Measurements from ENCODE around the gene PTPRE. TPM values are rescaled to one million over a fixed set of nuclear protein-coding genes. Genes with fewer than 3 reads are reported as not detected.

PTPRE gene
- polyA plus RNA-seq, 1 donor from 2014 or later, result 4.1 TPM

GRCh38 chr10:128011059-128011979 is 104.4 kb downstream of the PTPRE start:
- no peak overlapping the region for H2AFZ ChIP-seq (ENCODE audit: low read depth, low read length)

GRCh38 chr10:128013626-128014025 is 106.7 kb downstream of the PTPRE start:
- Histone ChIP-seq H3K9me3 (ENCODE audit: low read length) (no peaks in the 10 kb centered on the region), H3K9ac (ENCODE audit: low read length) (no peak overlapping the region), H3K79me2 (replicated peaks; ENCODE audit: insufficient read depth, low read length) (no peaks in the 10 kb centered on the region), H3K9me2 (ENCODE audit: insufficient read depth, low read length) (no peaks in the 10 kb centered on the region), H3K4me2 (ENCODE audit: low read length) (no peak overlapping the region), H4K20me1 (ENCODE audit: insufficient read depth) (no peaks in the 10 kb centered on the region), H3F3A (ENCODE audit: insufficient read depth, low read length, poor library complexity, severe bottlenecking) (no peaks in the 10 kb centered on the region), H3K4me3 (ENCODE audit: low read length) (no peak overlapping the region), H3K36me3 (ENCODE audit: insufficient read depth, low read length) (no peaks in the 10 kb centered on the region), H3K27me3 (ENCODE audit: insufficient read depth, low read depth, low read length) (no peaks in the 10 kb centered on the region), H2AFZ (ENCODE audit: low read depth, low read length) (no peak overlapping the region), H3K27ac (ENCODE audit: low read length) (no peak overlapping the region)
- TF ChIP-seq, protein P1, sequence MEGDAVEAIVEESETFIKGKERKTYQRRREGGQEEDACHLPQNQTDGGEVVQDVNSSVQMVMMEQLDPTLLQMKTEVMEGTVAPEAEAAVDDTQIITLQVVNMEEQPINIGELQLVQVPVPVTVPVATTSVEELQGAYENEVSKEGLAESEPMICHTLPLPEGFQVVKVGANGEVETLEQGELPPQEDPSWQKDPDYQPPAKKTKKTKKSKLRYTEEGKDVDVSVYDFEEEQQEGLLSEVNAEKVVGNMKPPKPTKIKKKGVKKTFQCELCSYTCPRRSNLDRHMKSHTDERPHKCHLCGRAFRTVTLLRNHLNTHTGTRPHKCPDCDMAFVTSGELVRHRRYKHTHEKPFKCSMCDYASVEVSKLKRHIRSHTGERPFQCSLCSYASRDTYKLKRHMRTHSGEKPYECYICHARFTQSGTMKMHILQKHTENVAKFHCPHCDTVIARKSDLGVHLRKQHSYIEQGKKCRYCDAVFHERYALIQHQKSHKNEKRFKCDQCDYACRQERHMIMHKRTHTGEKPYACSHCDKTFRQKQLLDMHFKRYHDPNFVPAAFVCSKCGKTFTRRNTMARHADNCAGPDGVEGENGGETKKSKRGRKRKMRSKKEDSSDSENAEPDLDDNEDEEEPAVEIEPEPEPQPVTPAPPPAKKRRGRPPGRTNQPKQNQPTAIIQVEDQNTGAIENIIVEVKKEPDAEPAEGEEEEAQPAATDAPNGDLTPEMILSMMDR (IDR thresholded peaks at IDR 0.05; ENCODE audit: poor library complexity, severe bottlenecking), result no peak
- no peak for TF ChIP-seq EZH2 (IDR thresholded peaks at IDR 0.05; ENCODE audit: borderline replicate concordance, insufficient read depth, low read length, poor library complexity, severe bottlenecking)
- TF ChIP-seq REST (IDR thresholded peaks at IDR 0.05; ENCODE audit: borderline replicate concordance), result no peak
- TF ChIP-seq EP300 (conservative IDR thresholded peaks at IDR 0.05; ENCODE audit: poor library complexity, severe bottlenecking), result no peak
- TF ChIP-seq TAF1 (IDR thresholded peaks at IDR 0.05; ENCODE audit: low read depth), result no peak
- no peak for TF ChIP-seq POLR2AphosphoS5 (IDR thresholded peaks at IDR 0.05)

More at GRCh38 chr10:128011059-128011979, 104.4 kb downstream of the PTPRE start:
- H4K20me1 ChIP-seq (ENCODE audit: insufficient read depth), result no peaks in the 10 kb centered on the region
- H3K27me3 ChIP-seq (ENCODE audit: insufficient read depth, low read depth, low read length), result no peaks in the 10 kb centered on the region
- H3K79me2 ChIP-seq (replicated peaks; ENCODE audit: insufficient read depth, low read length), result no peaks in the 10 kb centered on the region
- H3K27ac ChIP-seq (ENCODE audit: low read length), result no peak overlapping the region
- no peaks in the 10 kb centered on the region for H3K9me3 ChIP-seq (ENCODE audit: low read length)
- H3K9me2 ChIP-seq (ENCODE audit: insufficient read depth, low read length), result no peaks in the 10 kb centered on the region
- no peaks in the 10 kb centered on the region for H3F3A ChIP-seq (ENCODE audit: insufficient read depth, low read length, poor library complexity, severe bottlenecking)
- no peaks in the 10 kb centered on the region for H3K36me3 ChIP-seq (ENCODE audit: insufficient read depth, low read length)
- H3K4me2 ChIP-seq (ENCODE audit: low read length), result no peak overlapping the region
- H3K9ac ChIP-seq (ENCODE audit: low read length), result no peak overlapping the region
- H3K4me3 ChIP-seq (ENCODE audit: low read length), result peak overlapping the region; percentile 53
- TF ChIP-seq RAD21 (conservative IDR thresholded peaks at IDR 0.05), result peak; percentile 100
- TF ChIP-seq, protein P1 (IDR thresholded peaks at IDR 0.05; ENCODE audit: poor library complexity, severe bottlenecking), result peak; percentile 99
- no peak for TF ChIP-seq EZH2 (IDR thresholded peaks at IDR 0.05; ENCODE audit: borderline replicate concordance, insufficient read depth, low read length, poor library complexity, severe bottlenecking)
- no peak for TF ChIP-seq MXI1 (conservative IDR thresholded peaks at IDR 0.05; ENCODE audit: poor library complexity, severe bottlenecking)
- no peak for TF ChIP-seq REST (IDR thresholded peaks at IDR 0.05; ENCODE audit: borderline replicate concordance)
- no peak for TF ChIP-seq TAF1 (IDR thresholded peaks at IDR 0.05; ENCODE audit: low read depth)
- no peak for TF ChIP-seq EP300 (conservative IDR thresholded peaks at IDR 0.05; ENCODE audit: poor library complexity, severe bottlenecking)
- TF ChIP-seq POLR2AphosphoS5 (IDR thresholded peaks at IDR 0.05), result no peak
- TF ChIP-seq SMC3 (conservative IDR thresholded peaks at IDR 0.05; ENCODE audit: poor library complexity), result peak; percentile 99

Data from neural cell (in vitro differentiated cells).